Heart right ventricle (tissue), 16 donors: ENCODE measurements around the gene ELFN1. TPM values are rescaled to one million over a fixed set of nuclear protein-coding genes. Genes with fewer than 3 reads are reported as not detected.

Experiments used
- ATAC-seq, 8 donors: fragments of 200-7000 bp; cut with Tn5 transposase; one replicate each; pipeline ENCODE4 v1.9.1; 2020; ENCODE audit warnings: mild to moderate bottlenecking in 8 of 8, moderate library complexity in 8 of 8, moderate number of reproducible peaks in 1 of 8
- DNase-seq, 2 donors: peaks; one replicate each; pipeline ENCODE4 v3.0.0-alpha.2; 2020
- H3K27ac ChIP-seq, 10 donors: fragments of 200-600 bp; sonication (generic) in 2 of 10; one replicate each; pipeline versions ENCODE4 v1.5.0 to v1.8.0; 2020 to 2022; ENCODE audit warnings: mild to moderate bottlenecking in 3 of 10
- H3K27me3 ChIP-seq, 7 donors: fragments of 200-600 bp; one replicate each; pipeline ENCODE4 v1.8.0; 2021 to 2022; ENCODE audit warnings: mild to moderate bottlenecking in 2 of 7
- H3K36me3 ChIP-seq, 9 donors: fragments of 200-600 bp; sonication (generic) in 1 of 9; one replicate each; pipeline versions ENCODE4 v1.5.0 to v1.8.0; 2020 to 2022; ENCODE audit warnings: mild to moderate bottlenecking in 2 of 9
- H3K4me1 ChIP-seq, 9 donors: fragments of 200-600 bp; sonication (generic) in 1 of 9; one replicate each; pipeline versions ENCODE4 v1.5.0 to v1.8.0; 2020 to 2022; ENCODE audit warnings: mild to moderate bottlenecking in 4 of 9
- H3K4me3 ChIP-seq, 10 donors: fragments of 200-600 bp; sonication (generic) in 2 of 10; one replicate each; pipeline versions ENCODE4 v1.5.0 to v1.8.0; 2020 to 2022; ENCODE audit warnings: mild to moderate bottlenecking in 7 of 10, moderate library complexity in 2 of 10
- H3K9me3 ChIP-seq, 11 donors: fragments of 200-600 bp in 10 of 11; sonication (generic) in 2 of 11; one replicate each; pipeline versions ENCODE4 v1.5.0 to v1.8.0; 2013 to 2022; ENCODE audit warnings: mild to moderate bottlenecking in 2 of 11, control low read depth in 1 of 11, moderate library complexity in 1 of 11
- CTCF ChIP-seq, 9 donors: fragments of 200-600 bp; sonication (generic) in 2 of 9; IDR thresholded peaks; one replicate each; pipeline versions ENCODE4 v1.5.0 to v1.8.0; 2021 to 2022; ENCODE audit warnings: antibody characterized with exemption in 9 of 9, mild to moderate bottlenecking in 5 of 9, moderate library complexity in 1 of 9
- WGBS, 2 donors: extraction: QIAGEN DNeasy Blood & Tissue Kit; methylation state at CpG; one replicate each; pipeline ENCODE4 v1.1.7; 2013; ENCODE audit warnings: inconsistent platforms in 1 of 2; 5-methylcytosine and 5-hydroxymethylcytosine counted together
- intact Hi-C, 10 donors: fragments of 100-400 bp; cut with DNase I; formaldehyde crosslinking; loops; one replicate each; pipeline versions ENCODE4 v1.11.1 to v1.14.2; 2022
- polyA plus RNA-seq, 2 donors: library from polyadenylated mRNA; stranded (reverse); fragments of 200-250 nt; gene quantifications; one replicate each; pipeline ENCODE4 v1.2.3, GENCODE V29; 2013
- total RNA-seq, 10 donors: library from RNA; stranded (reverse); fragmentation: NEBNext Ultra II Directional in 3 of 10; extraction: Animal tissue kit (Norgen Biotek cat#: 25700) in 3 of 10; gene quantifications; one replicate each; pipeline versions ENCODE4 v1.2.1 to v1.2.4, GENCODE V29; 2021 to 2023
- donor health status: Arrhythmogenic right ventricular cardiomyopathy.
- donor health status: ischemic (EF 13 %, LVEDD 7.1; RV severe dilation, severe dysfunction).
- donor health status: healthy with polysubstance abuse.
- donor health status: DM: no; HTN: yes; CAD: no.
- donor health status: DM: no; HTN: no; CAD: no.
- donor health status: ischemic (EF 25% LVEDD 6.9; RV normal size, moderate dysfunction).
- donor health status: ischemic (EF 25% LVEDD 5.7; RV mildly dilated, moderate dysfunction).
- donor health status: healthy.
- donor health status: DM: yes; HTN: yes; CAD: no.
- donor health status: Ischemic cardiomyopathy.
- donor health status: ischemic (EF 35%, LVEDD 5.7; RV mildly dilated, moderate dysfunction).
- donor health status: nonischemic (EF 11% LVEDD 7.7; RV severe dilation, severe dysfunction).
- donor health status: DM: yes; HTN: yes; CAD: no.
- donor health status: PGD.
- donor health status: ischemic (EF 29% LVEDD 5.4; RV normal size, mild dysfunction).
- donor health status: nonischemic (EF 23%, LVEDD 6.1; RV moderate dilation, normal function).

Gene ELFN1
- total and polyA plus RNA-seq, 12 donors = 3.0 to 9.5 (median 6.0) TPM

- 91 to 94% methylated on average over 9 of the region's 9 CpGs for WGBS, 2 donors
- Histone ChIP-seq H3K27me3 (no peaks in the 10 kb centered on the region), H3K36me3 (no peaks in the 10 kb centered on the region), H3K9me3 (peaks cover 0 to 37% (median 25%) of the 10 kb centered on the region in 11 donors), H3K4me1 (no peaks in the 10 kb centered on the region), H3K4me3 (no peak overlapping the region), H3K27ac (no peak overlapping the region)
- no peak for ATAC-seq
- intact Hi-C loops = loop anchor here in 1 of 10 donors (5.0 kb wide), 1 partner anchor 1811 kb away; no protein-coding TSS in a partner anchor
- no peak for TF ChIP-seq CTCF (IDR thresholded peaks at IDR 0.05)
- DNase-seq = no peak
These were observed 11.5 kb downstream of the ELFN1 start for GRCh38 chr7:1681581-1681980.

- Histone ChIP-seq H3K36me3 (peaks cover 0 to 19% (median 0%) of the 10 kb centered on the region in 9 donors), H3K4me3 (no peak overlapping the region), H3K27ac (no peak overlapping the region), H3K9me3 (peaks cover 0 to 46% (median 25%) of the 10 kb centered on the region in 11 donors), H3K4me1 (no peaks in the 10 kb centered on the region), H3K27me3 (no peaks in the 10 kb centered on the region)
- intact Hi-C loops = loop anchor here in 1 of 10 donors (5.0 kb wide), 1 partner anchor 1807 kb away; no protein-coding TSS in a partner anchor
- no peak for DNase-seq
- no peak for TF ChIP-seq CTCF (IDR thresholded peaks at IDR 0.05)
- WGBS, 2 donors = 96 to 100% methylated on average over 1 of the region's 1 CpG
- ATAC-seq = no peak
These were observed 15.0 kb downstream of the ELFN1 start for GRCh38 chr7:1685000-1685624.

- intact Hi-C loops = no loop called here
- DNase-seq (no peak), ATAC-seq (no peak)
- peaks cover 0 to 18% (median 7%) of the 10 kb centered on the region in 9 donors for H3K4me1 ChIP-seq
- H3K4me3 ChIP-seq = no peak overlapping the region
- peaks cover 0 to 28% (median 16%) of the 10 kb centered on the region in 11 donors for H3K9me3 ChIP-seq
- H3K27me3 ChIP-seq = no peaks in the 10 kb centered on the region
- H3K36me3 ChIP-seq = peaks cover 0 to 19% (median 0%) of the 10 kb centered on the region in 9 donors
- H3K27ac ChIP-seq = no peak overlapping the region
- no peak for TF ChIP-seq CTCF (IDR thresholded peaks at IDR 0.05)
These were observed 18.5 kb downstream of the ELFN1 start for GRCh38 chr7:1688542-1688941.

- intact Hi-C loops = no loop called here
- Histone ChIP-seq H3K27me3 (no peaks in the 10 kb centered on the region), H3K36me3 (peaks cover 0 to 19% (median 0%) of the 10 kb centered on the region in 9 donors), H3K4me3 (no peak overlapping the region), H3K4me1 (peaks cover 0 to 21% (median 11%) of the 10 kb centered on the region in 9 donors), H3K9me3 (peaks cover 0 to 21% (median 11%) of the 10 kb centered on the region in 11 donors), H3K27ac (no peak overlapping the region)
- DNase-seq (no peak), ATAC-seq (no peak)
- WGBS, 2 donors = 88% methylated on average over 3 of the region's 3 CpGs
- TF ChIP-seq CTCF (IDR thresholded peaks at IDR 0.05) = no peak
These were observed 19.2 kb downstream of the ELFN1 start for GRCh38 chr7:1689311-1689710.
